ENCODE measurements around the gene HFE. TPM values are rescaled to one million over a fixed set of nuclear protein-coding genes. Genes with fewer than 3 reads are reported as not detected.
A peak's percentile ranks its signal among the peaks of the same experiment; 100 is the strongest.
"Not testable (repeated sequence)": the region's sequence is repeated elsewhere in the genome, so short reads cannot be mapped to it uniquely, and the experiment has no call there.

HFE gene
- total RNA-seq, 3 donors from 2014 or later (not counting 1 experiment from before 2014, with no cell fraction given): 1.5 to 2.3 (median 1.8) TPM

- H3K27ac ChIP-seq (ENCODE audit: low read length): no peak overlapping the region
- Mint-ChIP-seq H3K27me3 (ENCODE audit: low read depth in 2 of 2) (no peaks in the 10 kb centered on the region), H3K4me3 (no peak overlapping the region), H3K36me3 (no peaks in the 10 kb centered on the region), H3K9me3 (no peaks in the 10 kb centered on the region), H3K4me1 (peaks cover 29 to 35% of the 10 kb centered on the region in 2 donors), H3K27ac (peak overlapping the region; percentile 25 to 99)
- no peak overlapping the region for H3K4me3 ChIP-seq (ENCODE audit: low read length)
- DNase-seq (no peak), ATAC-seq (no peak)
- intact Hi-C loops (cut with micrococcal nuclease): loop anchor here (2.0 kb wide), 1 partner anchor 45 kb away; a partner anchor contains a TSS
- 100% methylated on average over 2 of the region's 3 CpGs for WGBS (ENCODE audit: insufficient coverage)
- H3K9me3 ChIP-seq (ENCODE audit: control insufficient read depth, insufficient read depth, low read length): no peaks in the 10 kb centered on the region
- no peaks in the 10 kb centered on the region for H3K27me3 ChIP-seq (ENCODE audit: control insufficient read depth, insufficient read depth, low read length)
- no peaks in the 10 kb centered on the region for H3K36me3 ChIP-seq (ENCODE audit: control insufficient read depth, insufficient read depth, low read length)
- TF ChIP-seq CTCF (IDR thresholded peaks at IDR 0.05): no peak
- H3K4me1 ChIP-seq (ENCODE audit: control insufficient read depth, insufficient read depth, low read length): peaks cover 19% of the 10 kb centered on the region
These were observed 29.3 kb upstream of the HFE start for GRCh38 chr6:26057899-26058298.

GRCh38 chr6:26058477-26059033, 28.7 kb upstream of the HFE start:
- H3K27me3 Mint-ChIP-seq (ENCODE audit: low read depth in 2 of 2); intact Hi-C loops (cut with micrococcal nuclease); H3K4me3 ChIP-seq (ENCODE audit: low read length); H3K9me3 ChIP-seq (ENCODE audit: control insufficient read depth, insufficient read depth, low read length); H3K36me3 ChIP-seq (ENCODE audit: control insufficient read depth, insufficient read depth, low read length); H3K4me3 Mint-ChIP-seq; ATAC-seq; H3K27ac Mint-ChIP-seq; H3K27me3 ChIP-seq (ENCODE audit: control insufficient read depth, insufficient read depth, low read length); DNase-seq; H3K9me3 Mint-ChIP-seq; H3K27ac ChIP-seq (ENCODE audit: low read length); H3K36me3 Mint-ChIP-seq: not testable (repeated sequence)
- WGBS (ENCODE audit: insufficient coverage): 98% methylated on average over 12 of the region's 12 CpGs
- H3K4me1 ChIP-seq (ENCODE audit: control insufficient read depth, insufficient read depth, low read length): peaks cover 18% of the 10 kb centered on the region
- peaks cover 29 to 35% of the 10 kb centered on the region in 2 donors for H3K4me1 Mint-ChIP-seq

GRCh38 chr6:26059941-26060340, 27.3 kb upstream of the HFE start:
- no peak for ATAC-seq
- intact Hi-C loops (cut with micrococcal nuclease): no loop called here
- H3K4me3 Mint-ChIP-seq: no peak overlapping the region

More at GRCh38 chr6:26059941-26060340, 27.3 kb upstream of the HFE start:
- H3K36me3 ChIP-seq (ENCODE audit: control insufficient read depth, insufficient read depth, low read length): no peaks in the 10 kb centered on the region
- Mint-ChIP-seq H3K9me3 (no peaks in the 10 kb centered on the region), H3K27me3 (ENCODE audit: low read depth in 2 of 2) (no peaks in the 10 kb centered on the region), H3K36me3 (no peaks in the 10 kb centered on the region), H3K27ac (no peak overlapping the region), H3K4me1 (peaks cover 17 to 28% of the 10 kb centered on the region in 2 donors)
- 98% methylated on average over 3 of the region's 4 CpGs for WGBS (ENCODE audit: insufficient coverage)
- no peak overlapping the region for H3K27ac ChIP-seq (ENCODE audit: low read length)
- no peak overlapping the region for H3K4me3 ChIP-seq (ENCODE audit: low read length)
- DNase-seq: no peak
- no peak for TF ChIP-seq CTCF (IDR thresholded peaks at IDR 0.05)
- H3K4me1 ChIP-seq (ENCODE audit: control insufficient read depth, insufficient read depth, low read length): peaks cover 10% of the 10 kb centered on the region
- no peaks in the 10 kb centered on the region for H3K27me3 ChIP-seq (ENCODE audit: control insufficient read depth, insufficient read depth, low read length)
- H3K9me3 ChIP-seq (ENCODE audit: control insufficient read depth, insufficient read depth, low read length): no peaks in the 10 kb centered on the region

Measured in natural killer cell (primary cell).